Kidney epithelial cell (primary cell): ENCODE results near the gene BICDL2. TPM values are rescaled to one million over a fixed set of nuclear protein-coding genes. Genes with fewer than 3 reads are reported as not detected.
"Not testable (repeated sequence)": the region's sequence is repeated elsewhere in the genome, so short reads cannot be mapped to it uniquely, and the experiment has no call there.

ENCODE experiments used
- DNase-seq: peaks from one replicate; pipeline ENCODE4 v3.0.0-alpha.2; 2010; ENCODE audit warnings: low read depth
- H3K27me3 ChIP-seq: 2 replicates; pipeline ENCODE4 v1.6.0; 2011; ENCODE audit warnings: low read length; ENCODE audit not compliant: control insufficient read depth, insufficient read depth
- H3K36me3 ChIP-seq: 2 replicates; pipeline ENCODE4 v1.5.1; 2011; ENCODE audit warnings: low read length; ENCODE audit not compliant: control insufficient read depth, insufficient read depth
- H3K4me3 ChIP-seq: 2 replicates; pipeline ENCODE4 v1.5.1; 2011; ENCODE audit warnings: low read depth, mild to moderate bottlenecking, control low read depth, low read length
- total RNA-seq: library from RNA; depleted of rRNA; stranded (reverse); fragments of >200 nt; gene quantifications from 2 replicates; pipeline ENCODE4 v1.2.3, GENCODE V29; 2015
- TF ChIP-seq, protein P1 (sequence below): IDR thresholded peaks from 2 replicates; pipeline ENCODE4 v1.5.1; 2011; ENCODE audit warnings: mild to moderate bottlenecking, moderate library complexity, low read length, control low read depth, inconsistent platforms; ENCODE audit not compliant: insufficient read depth, poor library complexity, severe bottlenecking

Gene BICDL2
- total RNA-seq, 1 donor from 2014 or later, result 9.2 TPM

GRCh38 chr16:3080024-3080423 lies 43.3 kb upstream of the BICDL2 start:
- H3K4me3 ChIP-seq, result no peak overlapping the region
- H3K27me3 ChIP-seq, result peaks cover 2% of the 10 kb centered on the region
- H3K36me3 ChIP-seq, result no peaks in the 10 kb centered on the region
- no peak for DNase-seq
- TF ChIP-seq, protein P1, sequence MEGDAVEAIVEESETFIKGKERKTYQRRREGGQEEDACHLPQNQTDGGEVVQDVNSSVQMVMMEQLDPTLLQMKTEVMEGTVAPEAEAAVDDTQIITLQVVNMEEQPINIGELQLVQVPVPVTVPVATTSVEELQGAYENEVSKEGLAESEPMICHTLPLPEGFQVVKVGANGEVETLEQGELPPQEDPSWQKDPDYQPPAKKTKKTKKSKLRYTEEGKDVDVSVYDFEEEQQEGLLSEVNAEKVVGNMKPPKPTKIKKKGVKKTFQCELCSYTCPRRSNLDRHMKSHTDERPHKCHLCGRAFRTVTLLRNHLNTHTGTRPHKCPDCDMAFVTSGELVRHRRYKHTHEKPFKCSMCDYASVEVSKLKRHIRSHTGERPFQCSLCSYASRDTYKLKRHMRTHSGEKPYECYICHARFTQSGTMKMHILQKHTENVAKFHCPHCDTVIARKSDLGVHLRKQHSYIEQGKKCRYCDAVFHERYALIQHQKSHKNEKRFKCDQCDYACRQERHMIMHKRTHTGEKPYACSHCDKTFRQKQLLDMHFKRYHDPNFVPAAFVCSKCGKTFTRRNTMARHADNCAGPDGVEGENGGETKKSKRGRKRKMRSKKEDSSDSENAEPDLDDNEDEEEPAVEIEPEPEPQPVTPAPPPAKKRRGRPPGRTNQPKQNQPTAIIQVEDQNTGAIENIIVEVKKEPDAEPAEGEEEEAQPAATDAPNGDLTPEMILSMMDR, result no peak

- no peak overlapping the region for H3K4me3 ChIP-seq
- TF ChIP-seq, protein P1, result no peak
- no peak for DNase-seq
- peaks cover 9% of the 10 kb centered on the region for H3K27me3 ChIP-seq
- H3K36me3 ChIP-seq, result no peaks in the 10 kb centered on the region
Measured at GRCh38 chr16:3076577-3076976, 39.8 kb upstream of the BICDL2 start.

- not testable (repeated sequence) for H3K4me3 ChIP-seq, DNase-seq, H3K36me3 ChIP-seq, H3K27me3 ChIP-seq
Measured at GRCh38 chr16:3075946-3076345, 39.2 kb upstream of the BICDL2 start.

GRCh38 chr16:3075523-3075915 lies 38.8 kb upstream of the BICDL2 start:
- Histone ChIP-seq H3K36me3 (no peaks in the 10 kb centered on the region), H3K4me3 (no peak overlapping the region), H3K27me3 (peaks cover 9% of the 10 kb centered on the region)
- TF ChIP-seq, protein P1, result no peak
- DNase-seq, result no peak

DNA sequence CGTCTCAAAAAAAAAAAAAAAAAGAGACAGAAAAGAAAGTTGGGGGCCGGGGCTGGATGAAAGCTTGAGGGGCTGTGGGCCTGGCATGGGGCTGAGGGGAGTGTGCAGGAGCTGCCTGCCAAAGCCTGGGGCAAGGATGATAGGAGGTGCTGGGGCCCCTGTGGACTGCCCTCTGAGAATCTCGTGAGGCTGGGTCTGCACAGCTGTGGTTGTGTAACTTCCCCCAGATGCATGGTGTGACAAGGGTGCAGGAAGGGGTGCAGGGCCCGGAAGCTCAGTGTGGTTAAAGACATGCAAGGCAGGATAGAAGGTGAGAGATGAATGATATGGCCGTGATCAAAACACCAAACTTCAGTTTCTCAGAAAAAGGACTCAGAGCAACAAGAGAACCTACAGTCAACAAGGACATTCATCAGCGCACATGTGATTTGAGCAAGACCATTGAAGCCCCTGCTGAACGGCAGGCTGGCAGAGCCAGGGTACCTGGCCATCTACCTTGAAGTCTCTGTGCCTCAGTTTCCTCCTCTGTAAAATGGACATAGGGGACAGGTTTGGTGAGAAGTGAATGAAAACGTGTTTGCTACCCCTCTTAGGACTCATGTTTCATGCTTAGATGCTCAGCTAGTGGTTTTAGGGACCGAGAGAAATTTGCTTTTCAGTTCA lies 38.2 kb upstream of the BICDL2 start:
- TF ChIP-seq, protein P1, result no peak
- no peak for DNase-seq
- Histone ChIP-seq H3K36me3 (no peaks in the 10 kb centered on the region), H3K4me3 (no peak overlapping the region), H3K27me3 (peaks cover 9% of the 10 kb centered on the region)

DNA sequence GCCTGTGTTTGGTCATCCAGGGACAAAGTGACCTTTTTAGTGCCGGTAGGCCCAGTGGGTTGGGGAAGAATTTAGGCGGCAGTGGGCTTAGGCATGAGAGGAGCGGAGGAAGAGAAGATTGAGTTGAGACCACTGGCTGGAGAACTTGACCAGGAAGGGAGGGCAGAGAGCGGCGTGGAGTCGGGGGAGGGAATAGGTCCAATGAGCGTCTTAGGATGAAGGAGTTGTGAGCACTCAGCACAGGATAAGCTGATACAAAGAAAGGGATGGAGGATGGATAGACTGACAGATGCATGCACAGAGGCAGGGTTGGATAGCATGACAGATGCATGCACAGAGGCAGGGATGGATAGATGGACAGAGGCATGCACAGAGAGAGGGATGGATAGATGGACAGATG lies 36.7 kb upstream of the BICDL2 start:
- DNase-seq, result no peak
- no peaks in the 10 kb centered on the region for H3K36me3 ChIP-seq
- TF ChIP-seq, protein P1, result no peak
- peaks cover 9% of the 10 kb centered on the region for H3K27me3 ChIP-seq
- H3K4me3 ChIP-seq, result no peak overlapping the region

- not testable (repeated sequence) for H3K36me3 ChIP-seq, DNase-seq, H3K4me3 ChIP-seq, H3K27me3 ChIP-seq
Measured at GRCh38 chr16:3072576-3073263, 36.0 kb upstream of the BICDL2 start.

GRCh38 chr16:3072148-3072547 lies 35.4 kb upstream of the BICDL2 start:
- DNase-seq, H3K27me3 ChIP-seq, H3K36me3 ChIP-seq, H3K4me3 ChIP-seq: not testable (repeated sequence)
